ENCODE data around the gene ZFAND6. TPM values are rescaled to one million over a fixed set of nuclear protein-coding genes. Genes with fewer than 3 reads are reported as not detected.
A peak's percentile ranks its signal among the peaks of the same experiment; 100 is the strongest.

ZFAND6 gene
- total RNA-seq, 4 donors from 2014 or later = 215 to 324 (median 226) TPM

GRCh38 chr15:80176443-80176842 lies 117.0 kb downstream of the ZFAND6 start:
- intact Hi-C loops (cut with DNase I) = no loop called here
- Histone ChIP-seq H3K27me3 (no peaks in the 10 kb centered on the region), H3K4me1 (peaks cover 0 to 7% of the 10 kb centered on the region in 2 donors), H3K4me3 (replicated peaks in 1 of 3) (no peak overlapping the region), H3K9me3 (no peaks in the 10 kb centered on the region), H3K36me3 (peaks cover 3 to 7% of the 10 kb centered on the region in 2 donors), H3K27ac (no peak overlapping the region)
- TF ChIP-seq CTCF (IDR thresholded peaks at IDR 0.05) = no peak
- no peak for TF ChIP-seq POLR2A (IDR thresholded peaks at IDR 0.05)
- WGBS, 2 donors = 64 to 66% methylated on average over 6 of the region's 6 CpGs
- DNase-seq = peak in 1 of 2 donors; percentile 26

GRCh38 chr15:80177156-80177555 lies 117.7 kb downstream of the ZFAND6 start:
- no peaks in the 10 kb centered on the region for H3K27me3 ChIP-seq
- no peak overlapping the region for H3K27ac ChIP-seq
- H3K4me3 ChIP-seq (replicated peaks in 1 of 3) = no peak overlapping the region
- H3K36me3 ChIP-seq = peaks cover 3 to 7% of the 10 kb centered on the region in 2 donors
- WGBS, 2 donors = 97% methylated on average over 2 of the region's 2 CpGs
- H3K4me1 ChIP-seq = peaks cover 0 to 7% of the 10 kb centered on the region in 2 donors
- H3K9me3 ChIP-seq = no peaks in the 10 kb centered on the region
- no peak for DNase-seq
- intact Hi-C loops (cut with DNase I) = no loop called here
- no peak for TF ChIP-seq CTCF (IDR thresholded peaks at IDR 0.05)
- no peak for TF ChIP-seq POLR2A (IDR thresholded peaks at IDR 0.05)

- Histone ChIP-seq H3K4me3 (replicated peaks in 1 of 3) (no peak overlapping the region), H3K4me1 (peaks cover 3 to 13% of the 10 kb centered on the region in 2 donors), H3K36me3 (peaks cover 3 to 7% of the 10 kb centered on the region in 2 donors), H3K27ac (no peak overlapping the region), H3K27me3 (no peaks in the 10 kb centered on the region), H3K9me3 (no peaks in the 10 kb centered on the region)
- intact Hi-C loops (cut with DNase I) = no loop called here
- no peak for TF ChIP-seq POLR2A (IDR thresholded peaks at IDR 0.05)
- TF ChIP-seq CTCF (IDR thresholded peaks at IDR 0.05) = no peak
- DNase-seq = no peak
- 90 to 92% methylated on average over 17 of the region's 17 CpGs for WGBS, 2 donors
Measured at GRCh38 chr15:80179025-80179759, 119.7 kb downstream of the ZFAND6 start.

- no peak overlapping the region for H3K27ac ChIP-seq
- intact Hi-C loops (cut with DNase I) = no loop called here
- WGBS, 2 donors = 87 to 88% methylated on average over 13 to 15 of the region's 16 CpGs
Measured at GRCh38 chr15:80179935-80180334, 120.5 kb downstream of the ZFAND6 start.

More at GRCh38 chr15:80179935-80180334, 120.5 kb downstream of the ZFAND6 start:
- H3K4me1 ChIP-seq = peaks cover 3 to 13% of the 10 kb centered on the region in 2 donors
- no peak overlapping the region for H3K4me3 ChIP-seq (replicated peaks in 1 of 3)
- no peaks in the 10 kb centered on the region for H3K27me3 ChIP-seq
- H3K36me3 ChIP-seq = peaks cover 3 to 7% of the 10 kb centered on the region in 2 donors
- DNase-seq = no peak
- TF ChIP-seq CTCF (IDR thresholded peaks at IDR 0.05) (no peak), POLR2A (IDR thresholded peaks at IDR 0.05) (no peak)
- no peaks in the 10 kb centered on the region for H3K9me3 ChIP-seq

Data from thyroid gland (tissue), 4 donors.